ENCODE measurements around the gene SRGAP2C. TPM values are rescaled to one million over a fixed set of nuclear protein-coding genes. Genes with fewer than 3 reads are reported as not detected.
"Not testable (repeated sequence)": the region's sequence is repeated elsewhere in the genome, so short reads cannot be mapped to it uniquely, and the experiment has no call there.

The SRGAP2C gene
- total RNA-seq, 1 experiment from 2014 or later = 26.2 TPM

GRCh38 chr1:121157609-121158008 lies 27.2 kb upstream of the SRGAP2C start:
- not testable (repeated sequence) for H2AFZ ChIP-seq (ENCODE audit: low read length); H3K9me3 ChIP-seq (ENCODE audit: low read length); H3K9me2 ChIP-seq (replicated peaks; ENCODE audit: insufficient read depth, low read length); H3K27me3 ChIP-seq (ENCODE audit: low read length); DNase-seq; H3K4me2 ChIP-seq (ENCODE audit: low read depth, low read length, poor library complexity, severe bottlenecking); H3K79me2 ChIP-seq (ENCODE audit: low read length); H3K4me3 ChIP-seq (ENCODE audit: low read length); H3K27ac ChIP-seq (ENCODE audit: low read length); H3K4me1 ChIP-seq (ENCODE audit: low read length); H4K20me1 ChIP-seq (ENCODE audit: insufficient read depth, low read depth, low read length); H3K9ac ChIP-seq (ENCODE audit: low read length); H3K36me3 ChIP-seq (ENCODE audit: insufficient read depth, low read length)

GRCh38 chr1:121160118-121160517 lies 24.7 kb upstream of the SRGAP2C start:
- H3K27me3 ChIP-seq (ENCODE audit: low read length); H3K4me3 ChIP-seq (ENCODE audit: low read length); H3K79me2 ChIP-seq (ENCODE audit: low read length); H4K20me1 ChIP-seq (ENCODE audit: insufficient read depth, low read depth, low read length); DNase-seq; H3K4me2 ChIP-seq (ENCODE audit: low read depth, low read length, poor library complexity, severe bottlenecking); H3K4me1 ChIP-seq (ENCODE audit: low read length); H3K36me3 ChIP-seq (ENCODE audit: insufficient read depth, low read length); H3K9me3 ChIP-seq (ENCODE audit: low read length); H3K9ac ChIP-seq (ENCODE audit: low read length); H3K9me2 ChIP-seq (replicated peaks; ENCODE audit: insufficient read depth, low read length); H3K27ac ChIP-seq (ENCODE audit: low read length); H2AFZ ChIP-seq (ENCODE audit: low read length): not testable (repeated sequence)

- not testable (repeated sequence) for H3K27ac ChIP-seq (ENCODE audit: low read length); H3K9ac ChIP-seq (ENCODE audit: low read length); H3K27me3 ChIP-seq (ENCODE audit: low read length); H3K9me3 ChIP-seq (ENCODE audit: low read length); H3K9me2 ChIP-seq (replicated peaks; ENCODE audit: insufficient read depth, low read length); H3K4me3 ChIP-seq (ENCODE audit: low read length); H3K4me2 ChIP-seq (ENCODE audit: low read depth, low read length, poor library complexity, severe bottlenecking); H3K4me1 ChIP-seq (ENCODE audit: low read length); H3K36me3 ChIP-seq (ENCODE audit: insufficient read depth, low read length); H2AFZ ChIP-seq (ENCODE audit: low read length); DNase-seq; H3K79me2 ChIP-seq (ENCODE audit: low read length); H4K20me1 ChIP-seq (ENCODE audit: insufficient read depth, low read depth, low read length)
Measured at GRCh38 chr1:121161199-121161901, 23.4 kb upstream of the SRGAP2C start.

GRCh38 chr1:121163850-121164757 lies 20.7 kb upstream of the SRGAP2C start:
- not testable (repeated sequence) for DNase-seq; H4K20me1 ChIP-seq (ENCODE audit: insufficient read depth, low read depth, low read length)

GRCh38 chr1:121165296-121165695 lies 19.5 kb upstream of the SRGAP2C start:
- not testable (repeated sequence) for H3K4me1 ChIP-seq (ENCODE audit: low read length)

More at GRCh38 chr1:121163850-121164757, 20.7 kb upstream of the SRGAP2C start:
- not testable (repeated sequence) for H3K27me3 ChIP-seq (ENCODE audit: low read length); H2AFZ ChIP-seq (ENCODE audit: low read length); H3K4me1 ChIP-seq (ENCODE audit: low read length); H3K4me2 ChIP-seq (ENCODE audit: low read depth, low read length, poor library complexity, severe bottlenecking); H3K27ac ChIP-seq (ENCODE audit: low read length); H3K36me3 ChIP-seq (ENCODE audit: insufficient read depth, low read length); H3K4me3 ChIP-seq (ENCODE audit: low read length); H3K9me2 ChIP-seq (replicated peaks; ENCODE audit: insufficient read depth, low read length); H3K9ac ChIP-seq (ENCODE audit: low read length); H3K9me3 ChIP-seq (ENCODE audit: low read length); H3K79me2 ChIP-seq (ENCODE audit: low read length)

GRCh38 chr1:121167225-121167738 lies 17.5 kb upstream of the SRGAP2C start:
- not testable (repeated sequence) for H3K9me3 ChIP-seq (ENCODE audit: low read length); H3K9ac ChIP-seq (ENCODE audit: low read length); H3K27me3 ChIP-seq (ENCODE audit: low read length); H4K20me1 ChIP-seq (ENCODE audit: insufficient read depth, low read depth, low read length); H3K4me2 ChIP-seq (ENCODE audit: low read depth, low read length, poor library complexity, severe bottlenecking); H3K79me2 ChIP-seq (ENCODE audit: low read length); H3K4me1 ChIP-seq (ENCODE audit: low read length); H2AFZ ChIP-seq (ENCODE audit: low read length); H3K36me3 ChIP-seq (ENCODE audit: insufficient read depth, low read length); H3K9me2 ChIP-seq (replicated peaks; ENCODE audit: insufficient read depth, low read length); H3K27ac ChIP-seq (ENCODE audit: low read length); DNase-seq; H3K4me3 ChIP-seq (ENCODE audit: low read length)

More at GRCh38 chr1:121165296-121165695, 19.5 kb upstream of the SRGAP2C start:
- H3K36me3 ChIP-seq (ENCODE audit: insufficient read depth, low read length); H3K27me3 ChIP-seq (ENCODE audit: low read length); H2AFZ ChIP-seq (ENCODE audit: low read length); H3K4me3 ChIP-seq (ENCODE audit: low read length); H3K79me2 ChIP-seq (ENCODE audit: low read length); H3K4me2 ChIP-seq (ENCODE audit: low read depth, low read length, poor library complexity, severe bottlenecking); H3K27ac ChIP-seq (ENCODE audit: low read length); H4K20me1 ChIP-seq (ENCODE audit: insufficient read depth, low read depth, low read length); H3K9ac ChIP-seq (ENCODE audit: low read length); H3K9me3 ChIP-seq (ENCODE audit: low read length); H3K9me2 ChIP-seq (replicated peaks; ENCODE audit: insufficient read depth, low read length); DNase-seq: not testable (repeated sequence)

GRCh38 chr1:121168152-121168668 lies 16.6 kb upstream of the SRGAP2C start:
- not testable (repeated sequence) for H2AFZ ChIP-seq (ENCODE audit: low read length); H3K9me3 ChIP-seq (ENCODE audit: low read length); H3K4me1 ChIP-seq (ENCODE audit: low read length); H3K36me3 ChIP-seq (ENCODE audit: insufficient read depth, low read length); H3K9me2 ChIP-seq (replicated peaks; ENCODE audit: insufficient read depth, low read length); DNase-seq; H3K27ac ChIP-seq (ENCODE audit: low read length); H3K79me2 ChIP-seq (ENCODE audit: low read length); H3K9ac ChIP-seq (ENCODE audit: low read length); H3K27me3 ChIP-seq (ENCODE audit: low read length); H4K20me1 ChIP-seq (ENCODE audit: insufficient read depth, low read depth, low read length); H3K4me3 ChIP-seq (ENCODE audit: low read length); H3K4me2 ChIP-seq (ENCODE audit: low read depth, low read length, poor library complexity, severe bottlenecking)

GRCh38 chr1:121176649-121177048 lies 8.1 kb upstream of the SRGAP2C start:
- H3K4me2 ChIP-seq (ENCODE audit: low read depth, low read length, poor library complexity, severe bottlenecking); H3K27me3 ChIP-seq (ENCODE audit: low read length); H3K9me2 ChIP-seq (replicated peaks; ENCODE audit: insufficient read depth, low read length); H3K9ac ChIP-seq (ENCODE audit: low read length); H3K36me3 ChIP-seq (ENCODE audit: insufficient read depth, low read length); H3K79me2 ChIP-seq (ENCODE audit: low read length); H3K9me3 ChIP-seq (ENCODE audit: low read length); H3K4me1 ChIP-seq (ENCODE audit: low read length); H3K4me3 ChIP-seq (ENCODE audit: low read length); H4K20me1 ChIP-seq (ENCODE audit: insufficient read depth, low read depth, low read length); H2AFZ ChIP-seq (ENCODE audit: low read length); DNase-seq; H3K27ac ChIP-seq (ENCODE audit: low read length): not testable (repeated sequence)

All from Karpas-422 (cell line).